ENCODE measurements around the gene CRTC1.

GRCh38 chr19:18645035-18645511 is 38.4 kb upstream of the CRTC1 start:
- TF ChIP-seq CTCF (IDR thresholded peaks at IDR 0.05) = no peak
- TF ChIP-seq POLR2A (IDR thresholded peaks at IDR 0.05) = no peak

Measured in body of pancreas (tissue), 4 donors.